Measurements from ENCODE around the gene GAB2. TPM values are rescaled to one million over a fixed set of nuclear protein-coding genes. Genes with fewer than 3 reads are reported as not detected.

Gene GAB2
- total and polyA plus RNA-seq, 10 of the 15 experiments (the other 5 are each of a cell fraction or from before 2014, with no cell fraction given): 0.69 to 12.6 (median 3.8) TPM

DNA sequence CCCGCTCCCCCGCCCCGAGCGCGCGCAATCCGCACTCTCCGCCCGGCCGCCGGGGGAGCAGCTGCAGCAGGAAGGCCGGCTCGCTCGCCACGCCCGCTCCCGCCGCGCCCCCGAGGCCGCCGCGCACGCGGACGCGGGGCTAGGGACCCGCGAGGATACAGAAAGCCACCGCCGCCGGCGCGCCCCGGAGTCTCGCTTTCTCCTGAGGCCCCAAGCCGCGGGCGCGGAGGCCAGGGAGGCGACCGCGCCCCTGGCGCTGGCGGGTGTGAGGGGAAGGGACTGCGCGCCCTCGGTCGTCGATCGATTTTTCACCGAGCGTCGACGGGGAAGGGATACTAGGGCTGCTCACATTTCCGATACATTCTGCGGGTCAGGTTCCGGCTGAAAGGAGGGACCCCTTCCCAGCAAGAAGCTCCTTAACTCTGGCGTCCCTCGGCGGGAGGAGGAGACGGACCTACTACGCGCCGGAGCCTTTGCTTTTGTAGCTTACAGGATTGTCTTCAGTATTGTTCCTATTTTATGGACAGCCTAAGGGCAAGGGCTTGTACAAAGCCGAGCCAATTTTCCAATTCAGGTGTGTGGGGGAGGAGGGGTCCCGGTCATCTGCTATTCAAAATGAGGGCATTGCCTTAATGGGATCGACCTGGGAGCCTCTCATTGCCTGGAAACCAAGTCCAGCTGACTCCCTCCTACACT lies 416 bp upstream of the GAB2 start (continued):
- TF ChIP-seq CHD2 (IDR thresholded peaks at IDR 0.05; ENCODE audit: borderline replicate concordance, low read depth, low read length) (no peak), MYC (IDR thresholded peaks at IDR 0.05; ENCODE audit: insufficient read depth, insufficient read length, insufficient replicate concordance, low read length, severe bottlenecking) (no peak), BACH1 (IDR thresholded peaks at IDR 0.05; ENCODE audit: borderline replicate concordance) (peak; percentile 75; the same call in 1 of the 2 replicates), POLR2AphosphoS5 (IDR thresholded peaks at IDR 0.05; ENCODE audit: low read length) (peak; percentile 54), MXI1 (IDR thresholded peaks at IDR 0.05; ENCODE audit: low read depth, low read length) (0 out of 2 replicates have a peak, but pooled peaks have one; percentile 27), YY1 (IDR thresholded peaks at IDR 0.05; ENCODE audit: low read depth, low read length) (0 out of 2 replicates have a peak, but pooled peaks have one; percentile 44), POU2F2 (IDR thresholded peaks at IDR 0.05; ENCODE audit: borderline replicate concordance, low read depth, low read length) (peak; percentile 52; the same call in 1 of the 3 replicates), GATAD2B (conservative IDR thresholded peaks at IDR 0.05; ENCODE audit: low read depth) (peak; percentile 80), EGR1 (IDR thresholded peaks at IDR 0.05; ENCODE audit: borderline replicate concordance in 1 of 2, low read depth in 2 of 2, low read length in 2 of 2) (0 out of 3 replicates have a peak, but pooled peaks of 1 of the 2 experiments have one; percentile 30), BCL11A (IDR thresholded peaks at IDR 0.05; ENCODE audit: low read depth, low read length) (no peak)
- TF ChIP-seq, protein P1, sequence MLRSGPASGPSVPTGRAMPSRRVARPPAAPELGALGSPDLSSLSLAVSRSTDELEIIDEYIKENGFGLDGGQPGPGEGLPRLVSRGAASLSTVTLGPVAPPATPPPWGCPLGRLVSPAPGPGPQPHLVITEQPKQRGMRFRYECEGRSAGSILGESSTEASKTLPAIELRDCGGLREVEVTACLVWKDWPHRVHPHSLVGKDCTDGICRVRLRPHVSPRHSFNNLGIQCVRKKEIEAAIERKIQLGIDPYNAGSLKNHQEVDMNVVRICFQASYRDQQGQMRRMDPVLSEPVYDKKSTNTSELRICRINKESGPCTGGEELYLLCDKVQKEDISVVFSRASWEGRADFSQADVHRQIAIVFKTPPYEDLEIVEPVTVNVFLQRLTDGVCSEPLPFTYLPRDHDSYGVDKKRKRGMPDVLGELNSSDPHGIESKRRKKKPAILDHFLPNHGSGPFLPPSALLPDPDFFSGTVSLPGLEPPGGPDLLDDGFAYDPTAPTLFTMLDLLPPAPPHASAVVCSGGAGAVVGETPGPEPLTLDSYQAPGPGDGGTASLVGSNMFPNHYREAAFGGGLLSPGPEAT (IDR thresholded peaks at IDR 0.05; ENCODE audit: low read depth): no peak
- TF ChIP-seq, protein P2, sequence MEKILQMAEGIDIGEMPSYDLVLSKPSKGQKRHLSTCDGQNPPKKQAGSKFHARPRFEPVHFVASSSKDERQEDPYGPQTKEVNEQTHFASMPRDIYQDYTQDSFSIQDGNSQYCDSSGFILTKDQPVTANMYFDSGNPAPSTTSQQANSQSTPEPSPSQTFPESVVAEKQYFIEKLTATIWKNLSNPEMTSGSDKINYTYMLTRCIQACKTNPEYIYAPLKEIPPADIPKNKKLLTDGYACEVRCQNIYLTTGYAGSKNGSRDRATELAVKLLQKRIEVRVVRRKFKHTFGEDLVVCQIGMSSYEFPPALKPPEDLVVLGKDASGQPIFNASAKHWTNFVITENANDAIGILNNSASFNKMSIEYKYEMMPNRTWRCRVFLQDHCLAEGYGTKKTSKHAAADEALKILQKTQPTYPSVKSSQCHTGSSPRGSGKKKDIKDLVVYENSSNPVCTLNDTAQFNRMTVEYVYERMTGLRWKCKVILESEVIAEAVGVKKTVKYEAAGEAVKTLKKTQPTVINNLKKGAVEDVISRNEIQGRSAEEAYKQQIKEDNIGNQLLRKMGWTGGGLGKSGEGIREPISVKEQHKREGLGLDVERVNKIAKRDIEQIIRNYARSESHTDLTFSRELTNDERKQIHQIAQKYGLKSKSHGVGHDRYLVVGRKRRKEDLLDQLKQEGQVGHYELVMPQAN (conservative IDR thresholded peaks at IDR 0.05): peak; percentile 65
- TF ChIP-seq, protein P3, sequence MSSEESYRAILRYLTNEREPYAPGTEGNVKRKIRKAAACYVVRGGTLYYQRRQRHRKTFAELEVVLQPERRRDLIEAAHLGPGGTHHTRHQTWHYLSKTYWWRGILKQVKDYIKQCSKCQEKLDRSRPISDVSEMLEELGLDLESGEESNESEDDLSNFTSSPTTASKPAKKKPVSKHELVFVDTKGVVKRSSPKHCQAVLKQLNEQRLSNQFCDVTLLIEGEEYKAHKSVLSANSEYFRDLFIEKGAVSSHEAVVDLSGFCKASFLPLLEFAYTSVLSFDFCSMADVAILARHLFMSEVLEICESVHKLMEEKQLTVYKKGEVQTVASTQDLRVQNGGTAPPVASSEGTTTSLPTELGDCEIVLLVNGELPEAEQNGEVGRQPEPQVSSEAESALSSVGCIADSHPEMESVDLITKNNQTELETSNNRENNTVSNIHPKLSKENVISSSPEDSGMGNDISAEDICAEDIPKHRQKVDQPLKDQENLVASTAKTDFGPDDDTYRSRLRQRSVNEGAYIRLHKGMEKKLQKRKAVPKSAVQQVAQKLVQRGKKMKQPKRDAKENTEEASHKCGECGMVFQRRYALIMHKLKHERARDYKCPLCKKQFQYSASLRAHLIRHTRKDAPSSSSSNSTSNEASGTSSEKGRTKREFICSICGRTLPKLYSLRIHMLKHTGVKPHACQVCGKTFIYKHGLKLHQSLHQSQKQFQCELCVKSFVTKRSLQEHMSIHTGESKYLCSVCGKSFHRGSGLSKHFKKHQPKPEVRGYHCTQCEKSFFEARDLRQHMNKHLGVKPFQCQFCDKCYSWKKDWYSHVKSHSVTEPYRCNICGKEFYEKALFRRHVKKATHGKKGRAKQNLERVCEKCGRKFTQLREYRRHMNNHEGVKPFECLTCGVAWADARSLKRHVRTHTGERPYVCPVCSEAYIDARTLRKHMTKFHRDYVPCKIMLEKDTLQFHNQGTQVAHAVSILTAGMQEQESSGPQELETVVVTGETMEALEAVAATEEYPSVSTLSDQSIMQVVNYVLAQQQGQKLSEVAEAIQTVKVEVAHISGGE (CRISPR knock-in tag; IDR thresholded peaks at IDR 0.05): no peak
- TF ChIP-seq, protein P4, sequence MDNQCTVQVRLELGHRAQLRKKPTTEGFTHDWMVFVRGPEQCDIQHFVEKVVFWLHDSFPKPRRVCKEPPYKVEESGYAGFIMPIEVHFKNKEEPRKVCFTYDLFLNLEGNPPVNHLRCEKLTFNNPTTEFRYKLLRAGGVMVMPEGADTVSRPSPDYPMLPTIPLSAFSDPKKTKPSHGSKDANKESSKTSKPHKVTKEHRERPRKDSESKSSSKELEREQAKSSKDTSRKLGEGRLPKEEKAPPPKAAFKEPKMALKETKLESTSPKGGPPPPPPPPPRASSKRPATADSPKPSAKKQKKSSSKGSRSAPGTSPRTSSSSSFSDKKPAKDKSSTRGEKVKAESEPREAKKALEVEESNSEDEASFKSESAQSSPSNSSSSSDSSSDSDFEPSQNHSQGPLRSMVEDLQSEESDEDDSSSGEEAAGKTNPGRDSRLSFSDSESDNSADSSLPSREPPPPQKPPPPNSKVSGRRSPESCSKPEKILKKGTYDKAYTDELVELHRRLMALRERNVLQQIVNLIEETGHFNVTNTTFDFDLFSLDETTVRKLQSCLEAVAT (IDR thresholded peaks at IDR 0.05): no peak
- TF ChIP-seq, protein P5, sequence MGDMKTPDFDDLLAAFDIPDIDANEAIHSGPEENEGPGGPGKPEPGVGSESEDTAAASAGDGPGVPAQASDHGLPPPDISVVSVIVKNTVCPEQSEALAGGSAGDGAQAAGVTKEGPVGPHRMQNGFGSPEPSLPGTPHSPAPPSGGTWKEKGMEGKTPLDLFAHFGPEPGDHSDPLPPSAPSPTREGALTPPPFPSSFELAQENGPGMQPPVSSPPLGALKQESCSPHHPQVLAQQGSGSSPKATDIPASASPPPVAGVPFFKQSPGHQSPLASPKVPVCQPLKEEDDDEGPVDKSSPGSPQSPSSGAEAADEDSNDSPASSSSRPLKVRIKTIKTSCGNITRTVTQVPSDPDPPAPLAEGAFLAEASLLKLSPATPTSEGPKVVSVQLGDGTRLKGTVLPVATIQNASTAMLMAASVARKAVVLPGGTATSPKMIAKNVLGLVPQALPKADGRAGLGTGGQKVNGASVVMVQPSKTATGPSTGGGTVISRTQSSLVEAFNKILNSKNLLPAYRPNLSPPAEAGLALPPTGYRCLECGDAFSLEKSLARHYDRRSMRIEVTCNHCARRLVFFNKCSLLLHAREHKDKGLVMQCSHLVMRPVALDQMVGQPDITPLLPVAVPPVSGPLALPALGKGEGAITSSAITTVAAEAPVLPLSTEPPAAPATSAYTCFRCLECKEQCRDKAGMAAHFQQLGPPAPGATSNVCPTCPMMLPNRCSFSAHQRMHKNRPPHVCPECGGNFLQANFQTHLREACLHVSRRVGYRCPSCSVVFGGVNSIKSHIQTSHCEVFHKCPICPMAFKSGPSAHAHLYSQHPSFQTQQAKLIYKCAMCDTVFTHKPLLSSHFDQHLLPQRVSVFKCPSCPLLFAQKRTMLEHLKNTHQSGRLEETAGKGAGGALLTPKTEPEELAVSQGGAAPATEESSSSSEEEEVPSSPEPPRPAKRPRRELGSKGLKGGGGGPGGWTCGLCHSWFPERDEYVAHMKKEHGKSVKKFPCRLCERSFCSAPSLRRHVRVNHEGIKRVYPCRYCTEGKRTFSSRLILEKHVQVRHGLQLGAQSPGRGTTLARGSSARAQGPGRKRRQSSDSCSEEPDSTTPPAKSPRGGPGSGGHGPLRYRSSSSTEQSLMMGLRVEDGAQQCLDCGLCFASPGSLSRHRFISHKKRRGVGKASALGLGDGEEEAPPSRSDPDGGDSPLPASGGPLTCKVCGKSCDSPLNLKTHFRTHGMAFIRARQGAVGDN (IDR thresholded peaks at IDR 0.05): peak; percentile 83
